Endometrium (tissue), 2 donors: Measurements from ENCODE around the gene CFAP45.

ENCODE experiments used
- FAIRE-seq: peaks from 2 replicates; lab custom pipeline; 2012; peaks lifted over from hg19 to GRCh38; lab: Jason Lieb, UNC
- donor health status: control.
- donor health status: control.

The CFAP45 gene

GRCh38 chr1:159877695-159878444, 22.1 kb downstream of the CFAP45 start:
- no peak for FAIRE-seq

DNA sequence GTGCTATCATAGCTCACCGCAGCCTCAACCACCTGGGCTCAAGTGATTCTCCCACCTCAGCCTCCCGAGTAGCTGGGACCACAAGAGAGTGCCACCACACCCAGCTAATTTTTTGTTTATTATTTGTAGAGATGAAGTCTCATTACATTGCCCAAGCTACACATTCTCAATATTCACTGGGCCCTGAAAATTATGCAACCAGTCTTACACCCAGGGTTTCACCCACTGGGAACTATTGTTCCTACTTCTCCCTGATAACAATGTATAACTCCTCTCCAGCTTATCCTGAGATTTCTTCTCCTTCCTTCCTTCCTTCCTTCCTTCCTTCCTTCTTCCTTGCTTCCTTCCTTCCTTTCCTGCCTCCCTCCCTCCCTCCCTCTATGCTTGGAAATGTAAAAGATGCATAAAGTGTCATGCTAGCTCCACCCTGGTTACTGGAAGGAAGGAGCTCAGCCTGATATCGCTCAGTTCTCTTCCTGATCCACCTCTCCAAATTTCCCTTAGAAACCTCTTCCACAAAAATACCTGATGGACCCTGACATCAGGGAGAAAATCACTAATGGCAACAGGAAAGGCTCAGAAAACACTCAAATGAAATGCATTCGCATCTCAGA, 26.3 kb downstream of the CFAP45 start:
- FAIRE-seq, result no peak

DNA sequence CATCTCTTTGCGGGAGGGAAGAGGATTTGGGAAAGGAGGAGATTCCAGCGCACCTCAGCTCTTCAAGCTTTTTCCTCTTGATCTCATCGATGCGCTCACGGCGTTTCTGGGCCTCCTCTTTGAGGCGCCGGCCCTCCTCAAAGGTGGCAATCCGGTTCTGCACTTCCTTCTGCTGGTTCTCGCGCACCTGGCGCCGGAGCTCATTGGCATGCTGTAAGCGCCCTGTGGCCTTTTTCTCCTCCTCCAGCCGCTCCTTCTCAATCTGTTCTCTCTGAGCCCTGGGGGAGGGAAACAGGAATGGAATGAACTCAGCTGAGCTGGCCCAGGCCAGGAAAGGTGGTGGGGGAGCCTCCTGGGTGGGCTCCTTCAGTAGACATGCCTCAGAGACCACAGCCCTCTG, 27.1 kb downstream of the CFAP45 start:
- FAIRE-seq, result no peak

DNA sequence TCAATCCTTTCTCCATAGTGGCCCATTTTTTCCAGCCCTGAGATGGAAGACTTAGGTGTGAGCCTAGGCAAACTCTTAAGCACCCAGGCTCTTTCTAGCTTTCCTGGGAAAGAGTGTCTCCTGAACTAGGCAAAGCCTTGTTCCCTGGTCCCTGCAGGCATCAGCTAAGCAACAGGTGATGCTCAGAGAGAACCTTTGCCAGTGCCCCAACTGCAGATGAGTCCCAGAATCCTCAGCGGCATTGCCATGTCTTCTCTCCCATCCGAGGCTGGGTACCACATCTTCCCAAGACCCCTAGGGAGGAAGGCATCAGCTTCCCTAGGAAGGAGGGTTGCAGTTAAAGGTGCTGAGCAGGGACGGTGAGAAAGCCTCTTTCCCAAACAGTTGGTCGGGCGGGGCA, 29.3 kb downstream of the CFAP45 start:
- no peak for FAIRE-seq

DNA sequence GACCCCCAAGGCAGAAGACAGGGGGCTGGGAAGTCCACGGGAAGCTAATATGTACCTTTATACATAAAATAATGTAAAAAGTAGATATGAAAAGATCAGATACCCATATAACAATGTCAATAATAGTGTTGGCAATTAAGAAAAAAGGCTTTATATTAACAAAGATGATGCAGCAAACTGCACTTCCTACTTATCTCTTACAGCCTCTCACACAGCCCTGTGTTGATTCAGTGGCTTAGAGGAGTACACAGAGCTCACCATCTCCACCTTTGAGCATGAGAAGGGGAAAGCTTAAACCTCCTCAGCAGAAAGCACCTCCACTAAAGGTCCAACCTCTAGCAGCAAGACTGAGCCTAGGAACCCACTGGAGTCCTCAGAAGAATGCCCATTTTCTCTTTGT, 30.4 kb downstream of the CFAP45 start:
- FAIRE-seq, result no peak

GRCh38 chr1:159869173-159869572, 30.8 kb downstream of the CFAP45 start:
- FAIRE-seq, result no peak

- no peak for FAIRE-seq
Observed at GRCh38 chr1:159868766-159869165, 31.2 kb downstream of the CFAP45 start.

- FAIRE-seq, result no peak
Observed at GRCh38 chr1:159867664-159868026, 32.3 kb downstream of the CFAP45 start.

GRCh38 chr1:159866905-159867663, 32.9 kb downstream of the CFAP45 start:
- no peak for FAIRE-seq

- FAIRE-seq, result no peak
Observed at GRCh38 chr1:159866066-159866465, 33.9 kb downstream of the CFAP45 start.

DNA sequence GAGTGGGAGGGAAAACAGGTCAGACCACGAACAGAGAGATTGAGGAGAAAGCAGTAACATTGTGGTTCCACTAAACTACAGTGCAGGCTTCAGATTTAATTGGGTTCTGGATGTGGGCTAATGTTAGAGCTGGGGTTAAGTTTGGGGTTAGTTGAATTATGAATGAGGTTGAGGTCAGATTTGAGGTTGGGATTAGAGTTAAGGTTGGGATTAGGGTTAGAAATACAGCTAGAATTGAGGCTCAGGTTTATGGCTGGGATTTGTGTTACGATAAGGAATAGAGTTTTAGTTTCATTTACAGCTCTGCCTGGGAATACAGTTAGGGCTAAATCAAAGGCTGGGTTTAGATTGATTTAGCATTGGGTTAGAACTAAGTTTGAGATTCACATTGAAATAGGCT, 35.7 kb downstream of the CFAP45 start:
- FAIRE-seq, result no peak

- FAIRE-seq, result no peak
Observed at GRCh38 chr1:159862557-159862956, 37.4 kb downstream of the CFAP45 start, which contains the start of gene VSIG8. TSS of gene VSIG8 (minus strand) at chr1:159862657. CDS start at chr1:159862521, 136 bp downstream.

DNA sequence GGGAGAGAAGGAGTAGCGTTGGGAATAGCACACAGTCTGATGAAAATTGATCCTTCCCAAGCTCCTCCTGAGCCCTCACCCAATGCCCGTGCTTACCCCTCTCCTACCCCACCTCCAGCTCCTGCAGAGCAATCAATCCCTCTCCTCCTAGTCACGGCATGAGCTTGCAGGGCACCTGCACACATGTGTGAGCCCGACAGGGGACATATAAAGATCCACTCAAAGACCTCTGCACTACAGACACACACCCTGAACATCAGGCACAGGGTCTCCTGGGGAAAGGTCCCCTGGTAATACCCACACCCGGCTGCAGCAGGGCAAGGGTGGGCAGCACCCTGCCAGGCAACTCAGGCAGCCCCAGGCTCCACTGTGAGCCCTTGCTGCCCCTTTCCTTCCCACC, 37.9 kb downstream of the CFAP45 start:
- no peak for FAIRE-seq

DNA sequence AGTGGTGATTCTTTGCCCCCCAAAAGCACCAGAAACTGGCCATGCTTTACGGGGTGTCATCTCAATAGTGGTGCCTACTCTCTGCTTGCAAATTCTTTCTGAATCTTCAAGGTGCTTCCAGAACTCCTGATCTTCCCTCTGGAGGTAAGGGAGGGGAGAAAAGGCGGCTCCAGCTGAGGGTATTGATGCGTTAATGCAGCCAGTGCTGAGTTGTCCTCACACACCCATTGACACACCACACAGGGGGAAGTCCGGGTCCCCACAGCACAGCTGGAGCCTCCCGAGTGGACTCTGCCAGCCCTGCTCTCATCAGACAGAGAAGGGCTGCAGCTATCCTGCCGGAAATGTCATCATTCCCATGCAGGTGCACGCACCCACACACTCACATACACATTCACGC, 38.7 kb downstream of the CFAP45 start:
- no peak for FAIRE-seq

- FAIRE-seq, result no peak
Observed at GRCh38 chr1:159860456-159860855, 39.5 kb downstream of the CFAP45 start.

- FAIRE-seq, result no peak
Observed at GRCh38 chr1:159859767-159860322, 40.1 kb downstream of the CFAP45 start.

- FAIRE-seq, result no peak
Observed at GRCh38 chr1:159857889-159858288, 42.1 kb downstream of the CFAP45 start.

- FAIRE-seq, result no peak
Observed at GRCh38 chr1:159856576-159856975, 43.4 kb downstream of the CFAP45 start.

DNA sequence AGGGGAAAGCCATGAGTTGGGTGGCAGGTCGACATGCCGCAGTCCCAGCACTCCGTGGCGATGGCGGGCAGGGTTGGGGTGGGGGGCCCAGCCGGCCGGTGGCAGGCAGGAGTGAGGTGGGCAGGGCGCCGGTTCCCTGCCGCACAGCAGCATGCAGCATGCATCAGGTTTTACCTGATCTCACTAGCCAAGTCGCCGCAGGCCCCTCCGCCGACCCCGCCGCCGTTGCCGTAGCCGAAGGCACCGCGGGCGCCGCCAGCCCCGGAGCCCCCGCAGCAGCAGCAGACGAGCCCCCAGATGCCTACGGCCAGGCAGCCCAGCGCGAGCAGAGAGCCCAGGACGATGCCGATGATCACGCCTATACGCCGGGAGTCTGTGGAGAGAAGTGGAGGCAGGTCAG, 44.3 kb downstream of the CFAP45 start:
- no peak for FAIRE-seq

DNA sequence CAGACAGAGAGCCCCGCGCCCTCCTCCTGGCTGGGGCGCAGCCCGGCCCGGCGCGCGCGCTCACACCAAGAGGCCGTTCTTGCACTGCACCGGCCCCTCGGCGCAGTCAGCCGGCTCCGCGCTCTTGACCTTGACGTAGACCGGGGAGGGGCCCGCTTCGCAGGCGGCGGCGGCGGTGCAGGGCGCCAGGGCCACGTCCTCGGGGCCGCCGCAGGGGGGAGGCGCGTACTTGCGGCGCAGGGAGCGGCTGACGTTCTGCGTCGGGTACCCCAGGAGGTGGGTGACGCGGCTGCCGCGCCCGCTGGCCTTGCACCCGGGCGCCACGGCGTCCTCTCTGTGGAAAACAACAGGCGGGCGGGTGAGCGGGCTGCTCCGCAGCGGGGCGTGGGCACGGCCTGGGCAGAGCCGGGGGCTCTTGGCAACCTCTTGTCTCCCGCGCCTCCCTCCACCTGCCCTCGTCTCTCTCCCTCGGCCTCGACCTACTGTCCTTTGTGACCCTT, 45.2 kb downstream of the CFAP45 start:
- no peak for FAIRE-seq

DNA sequence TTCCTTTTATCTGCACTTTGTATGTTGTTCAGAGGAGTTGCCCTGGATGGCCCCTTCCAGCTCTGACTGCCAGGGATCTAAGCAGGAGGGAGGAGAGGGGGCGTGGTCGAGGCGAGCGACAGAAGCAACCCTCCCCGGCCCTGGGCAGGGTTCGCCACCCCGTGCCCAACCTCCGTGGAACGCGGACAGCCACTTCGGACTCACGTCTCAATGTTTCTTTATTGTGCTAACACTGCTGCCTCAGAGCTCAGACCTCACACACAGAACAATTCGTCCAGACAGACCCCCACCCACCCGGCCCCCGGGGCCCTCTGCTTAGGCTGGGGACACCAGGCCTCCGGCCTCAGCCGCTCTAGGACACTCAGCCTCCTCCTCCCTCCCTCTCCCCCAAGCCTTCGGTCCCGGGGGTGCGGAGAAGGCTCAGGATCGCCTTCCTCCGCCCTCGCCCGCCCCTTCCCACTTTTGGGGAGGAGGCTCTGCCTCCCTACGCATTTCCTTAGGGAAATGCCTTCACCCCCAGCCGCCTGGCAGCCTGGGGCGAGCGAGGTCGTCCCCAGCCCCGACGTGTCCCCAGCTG, 45.8 kb downstream of the CFAP45 start:
- no peak for FAIRE-seq

GRCh38 chr1:159853417-159854115, 46.4 kb downstream of the CFAP45 start:
- no peak for FAIRE-seq
